IPS-NIHi7 (cell line): ENCODE results near the gene KIAA0930.

ENCODE experiments used
- DNase-seq: peaks from one replicate; pipeline ENCODE4 v3.0.0; 2012; ENCODE audit warnings: mixed read lengths; ENCODE audit errors: extremely low spot score

KIAA0930 gene

GRCh38 chr22:45237065-45237990, 3.4 kb downstream of the KIAA0930 start:
- no peak for DNase-seq

GRCh38 chr22:45235851-45236342, 4.8 kb downstream of the KIAA0930 start:
- no peak for DNase-seq

DNA sequence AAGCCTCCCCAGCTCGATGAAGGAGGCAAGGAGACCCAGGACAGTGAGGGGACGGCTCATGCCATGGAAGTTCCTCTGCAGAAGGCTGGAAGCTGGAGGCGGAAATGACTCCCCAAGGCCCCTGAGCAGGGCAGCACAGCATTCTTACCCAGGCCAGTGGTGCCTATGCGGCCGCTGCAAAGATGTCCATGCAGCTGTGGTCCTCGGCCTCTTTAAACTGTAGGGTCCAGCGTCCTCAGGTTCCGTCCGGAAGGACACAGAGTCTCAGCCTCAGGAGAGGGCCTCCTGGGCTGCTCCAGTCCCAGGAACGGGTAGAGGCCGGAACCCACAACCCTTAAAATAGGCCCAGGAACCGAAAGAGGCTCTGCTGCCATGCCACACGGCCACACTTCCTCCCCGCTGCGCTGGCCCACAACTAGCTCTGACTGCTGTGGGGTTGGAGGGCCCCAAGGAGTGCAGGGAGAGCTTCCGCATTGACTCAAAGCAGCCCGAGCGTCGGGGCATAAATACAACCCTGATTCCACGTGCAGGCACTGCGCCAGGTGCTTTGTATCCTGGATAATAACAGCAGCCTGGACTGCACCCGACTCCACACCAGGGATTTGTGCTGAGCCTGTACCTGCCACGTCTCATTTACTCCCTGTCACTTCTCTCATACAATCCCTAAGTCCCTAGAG, 5.5 kb downstream of the KIAA0930 start:
- DNase-seq, result no peak

- no peak for DNase-seq
These were observed 6.9 kb downstream of the KIAA0930 start for GRCh38 chr22:45233827-45234226.

GRCh38 chr22:45233386-45233785, 7.3 kb downstream of the KIAA0930 start:
- no peak for DNase-seq

- no peak for DNase-seq
These were observed 9.4 kb downstream of the KIAA0930 start for GRCh38 chr22:45231293-45231692.

DNA sequence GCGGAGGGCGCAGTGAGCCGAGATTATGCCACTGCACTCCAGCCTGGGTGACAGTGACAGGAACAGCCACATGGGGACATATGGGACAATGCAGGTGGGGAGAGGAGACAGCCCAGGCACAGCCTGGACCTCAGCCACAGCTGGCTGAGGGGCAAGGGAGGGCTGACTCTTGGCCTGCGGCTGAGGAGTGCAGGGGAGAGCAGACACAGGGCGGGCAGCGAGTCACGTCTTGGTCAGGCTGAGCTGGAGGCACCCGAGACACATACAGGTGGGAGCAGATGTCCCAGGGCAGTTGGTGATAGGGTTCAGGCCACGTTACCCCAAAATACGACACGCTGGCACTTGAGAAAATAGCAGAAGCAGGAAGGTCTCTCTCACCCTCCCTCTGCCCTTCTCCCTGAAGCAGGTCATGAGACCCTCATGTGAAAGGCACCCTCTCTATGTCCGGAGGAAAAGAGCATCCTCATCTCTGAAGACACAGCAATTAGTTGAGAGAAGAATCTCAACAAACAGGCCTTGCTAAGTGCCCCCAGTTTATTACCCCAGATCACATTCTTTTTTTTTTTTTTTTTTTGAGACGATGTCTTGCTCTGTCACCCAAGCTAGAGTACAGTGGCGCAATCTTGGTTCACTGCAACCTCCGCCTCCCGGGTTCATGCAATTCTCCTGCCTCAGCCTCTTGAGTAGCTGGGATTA, 10.5 kb downstream of the KIAA0930 start:
- no peak for DNase-seq

GRCh38 chr22:45229181-45229580, 11.5 kb downstream of the KIAA0930 start:
- DNase-seq, result no peak

- DNase-seq, result no peak
These were observed 12.3 kb downstream of the KIAA0930 start for GRCh38 chr22:45228401-45228754.

- DNase-seq, result peak; percentile 35
These were observed 12.9 kb downstream of the KIAA0930 start for GRCh38 chr22:45227645-45228400.

DNA sequence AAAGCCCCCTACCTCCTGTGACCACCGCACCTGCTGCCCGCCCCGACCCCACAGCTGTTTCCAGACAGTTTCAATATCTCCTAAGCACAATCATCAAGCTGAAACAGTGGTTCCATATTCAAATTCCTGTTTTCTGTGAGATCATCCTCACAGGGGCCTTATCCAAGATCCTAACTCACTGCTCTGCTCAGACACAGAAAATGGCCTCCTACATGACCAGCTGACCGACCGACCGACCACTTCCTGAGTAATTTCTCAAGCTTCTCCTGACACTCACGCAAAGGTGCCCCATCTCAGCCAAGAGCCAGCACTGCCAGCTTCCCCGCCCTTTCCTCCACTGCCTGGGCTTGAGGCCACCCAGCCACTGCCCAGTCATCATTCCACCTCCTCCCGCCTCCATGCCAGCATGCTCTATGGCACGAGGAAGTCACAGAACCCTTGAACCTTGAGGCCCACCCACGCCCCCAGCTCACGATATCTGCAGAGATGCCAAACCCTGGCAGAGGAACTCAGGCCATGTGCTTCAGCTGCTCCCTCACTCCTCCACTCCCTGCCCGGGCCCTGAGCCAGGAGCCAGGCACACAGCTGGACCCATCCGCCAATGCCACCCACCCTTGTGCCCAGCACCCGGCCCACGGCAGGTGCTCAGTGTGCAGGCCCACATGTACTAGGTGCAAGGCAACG, 14.0 kb downstream of the KIAA0930 start:
- DNase-seq, result no peak

GRCh38 chr22:45225732-45226502, 14.8 kb downstream of the KIAA0930 start:
- no peak for DNase-seq

- DNase-seq, result no peak
These were observed 15.5 kb downstream of the KIAA0930 start for GRCh38 chr22:45224988-45225731.

- no peak for DNase-seq
These were observed 16.4 kb downstream of the KIAA0930 start for GRCh38 chr22:45224331-45224730.

DNA sequence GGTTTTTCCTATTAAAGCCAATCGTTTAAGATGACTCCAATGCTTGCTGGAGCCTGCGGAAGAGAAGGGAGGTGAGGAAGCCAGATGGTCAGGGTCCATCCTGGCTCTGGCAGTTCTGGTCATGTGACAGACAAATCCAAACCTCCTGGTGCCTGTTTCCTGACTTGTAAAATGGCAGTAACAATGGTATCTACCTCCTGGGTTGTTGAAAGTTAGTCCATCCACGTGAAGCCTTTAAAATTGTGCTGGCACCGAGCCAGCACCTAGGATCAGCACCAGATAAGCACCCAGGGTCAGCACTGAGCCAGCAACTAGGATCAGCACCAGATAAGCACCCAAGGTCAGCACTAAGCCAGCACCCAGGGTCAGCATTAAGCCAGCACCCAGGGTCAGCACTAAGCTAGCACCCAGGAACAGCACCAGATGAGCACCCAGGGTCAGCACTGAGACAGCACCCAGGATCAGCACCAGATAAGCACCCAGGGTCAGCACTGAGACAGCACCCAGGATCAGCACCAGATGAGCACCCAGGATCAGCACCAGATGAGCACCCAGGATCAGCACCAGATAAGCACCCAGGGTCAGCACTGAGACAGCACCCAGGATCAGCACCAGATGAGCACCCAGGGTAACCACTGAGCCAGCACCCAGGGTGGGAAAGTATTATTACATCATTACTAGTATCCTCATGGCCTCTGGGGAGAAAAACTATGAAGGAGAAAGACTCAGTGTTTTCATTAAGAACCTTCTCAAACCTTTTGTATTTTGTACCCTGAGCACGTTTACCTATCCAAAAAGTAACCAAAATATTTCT, 17.2 kb downstream of the KIAA0930 start:
- no peak for DNase-seq

DNA sequence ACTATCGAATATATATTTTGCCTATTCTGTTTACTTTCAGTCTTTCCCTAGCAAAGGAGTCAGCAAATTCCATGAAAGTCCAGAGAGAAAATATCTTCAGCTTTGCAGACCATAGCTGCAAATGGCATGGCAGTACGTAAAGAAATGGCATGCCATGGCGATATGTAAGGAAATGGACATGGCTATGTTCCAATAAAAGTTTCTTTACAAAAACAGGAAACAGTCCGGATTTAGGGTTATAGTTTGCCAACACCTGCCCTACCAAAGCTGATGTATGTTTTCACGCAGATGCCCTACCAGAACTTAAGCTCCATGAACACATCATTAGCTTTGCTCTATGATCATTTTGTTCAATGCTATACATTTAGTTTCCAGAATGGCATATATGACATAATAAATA, 19.5 kb downstream of the KIAA0930 start:
- DNase-seq, result no peak

GRCh38 chr22:45218976-45219375, 21.7 kb downstream of the KIAA0930 start:
- no peak for DNase-seq

DNA sequence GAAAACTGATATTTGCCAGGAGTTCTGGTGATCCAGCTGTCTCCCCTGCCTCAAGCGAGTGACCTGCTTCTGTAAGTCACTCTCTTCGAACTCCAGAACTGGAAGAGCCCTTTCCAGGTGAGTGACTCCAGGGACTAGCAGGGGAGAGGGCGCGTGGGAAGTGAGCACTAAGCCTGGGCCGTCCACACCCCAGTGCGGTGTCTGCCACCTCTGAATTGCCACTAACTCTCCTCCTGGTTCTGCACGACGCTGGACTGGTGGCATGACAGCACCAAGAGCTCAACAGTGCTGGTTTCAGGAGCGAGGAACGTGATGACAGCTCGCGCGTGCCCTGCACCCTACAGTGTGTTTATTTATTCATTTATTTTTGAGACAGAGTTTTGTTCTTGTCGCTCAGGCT, 22.9 kb downstream of the KIAA0930 start:
- no peak for DNase-seq

DNA sequence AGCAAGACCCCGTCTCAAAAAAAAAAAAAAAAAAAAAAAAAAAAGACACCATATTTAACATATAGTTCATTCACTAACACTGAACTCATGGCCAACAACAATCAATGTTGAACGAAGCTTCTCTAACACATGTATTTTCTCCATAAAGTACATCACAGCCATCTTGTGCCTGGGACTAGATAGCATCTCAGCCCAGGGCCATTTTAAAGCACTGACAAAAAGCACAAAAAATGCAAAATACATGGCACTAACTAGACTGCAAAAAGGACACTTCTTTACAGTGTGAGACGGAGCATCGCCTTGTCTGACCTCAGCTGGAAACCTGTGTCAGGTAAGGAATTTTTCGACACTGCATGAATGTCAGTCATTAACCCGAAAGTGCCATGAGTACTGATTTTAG, 23.3 kb downstream of the KIAA0930 start:
- no peak for DNase-seq
